OCI-LY3 (cell line): ENCODE data around the gene ACTL10.

ENCODE experiments used
- CTCF ChIP-seq: fragments of 200-600, 300-600 bp; sonication (generic); IDR thresholded peaks from 2 replicates; pipeline ENCODE4 v1.5.1; 2014; ENCODE audit warnings: antibody characterized with exemption, low read length, low read depth
- EZH2phosphoT487 ChIP-seq: fragments of 200-600 bp; shearing (Covaris generic); IDR thresholded peaks from 2 replicates; pipeline ENCODE4 v1.6.1; 2018; ENCODE audit warnings: antibody characterized with exemption, mixed run types, low read depth

DNA sequence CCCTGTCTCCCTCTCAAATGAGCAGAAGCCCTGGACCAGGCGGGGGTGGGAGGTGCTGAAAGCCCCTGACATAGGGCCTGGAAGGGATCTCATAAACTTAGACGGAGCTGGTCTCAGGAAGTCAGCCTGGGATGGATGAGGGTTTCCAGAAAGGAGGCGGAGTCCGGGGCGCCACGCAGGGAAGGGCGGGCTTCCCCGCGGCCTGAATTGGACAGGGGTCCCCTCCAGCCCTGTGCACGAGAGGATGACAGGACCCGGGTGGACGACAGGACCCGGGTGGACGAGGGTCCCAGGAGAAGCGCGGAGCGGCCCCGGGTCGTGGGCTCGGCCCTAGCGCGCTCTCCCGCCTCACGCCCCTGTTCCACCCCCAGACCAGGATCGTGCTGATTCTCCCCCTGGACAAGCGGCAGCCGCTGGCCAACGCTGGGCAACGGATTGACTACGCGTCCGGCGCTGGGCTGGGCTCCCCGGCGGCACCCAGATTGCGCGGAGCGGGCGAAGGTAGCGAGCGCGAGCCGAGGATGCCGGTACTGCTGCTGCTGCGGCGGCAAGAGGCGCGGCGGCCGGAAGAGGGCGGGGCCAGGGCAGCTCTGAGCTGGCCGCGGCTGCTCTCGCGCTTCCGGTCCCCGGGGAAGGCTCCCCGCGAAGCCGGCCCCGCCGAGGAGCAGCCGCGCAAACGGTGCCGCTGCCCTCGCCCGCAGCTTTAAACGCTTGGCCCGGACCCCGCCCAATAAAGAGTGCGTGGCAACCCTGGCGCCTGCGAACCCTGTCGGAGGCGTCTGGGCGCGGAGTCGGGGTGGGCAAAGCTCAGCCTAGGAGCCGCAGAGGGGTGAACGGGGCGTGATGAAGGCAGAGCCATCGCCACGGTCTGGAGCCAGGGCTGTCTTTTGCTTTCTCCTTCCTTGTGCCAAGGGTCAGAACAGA, 3.3 kb upstream of the ACTL10 start:
- no peak for TF ChIP-seq CTCF
- TF ChIP-seq EZH2phosphoT487: no peak
